DOHH2 (cell line): Measurements from ENCODE around the gene SENP5.

Source experiments
- H3F3A ChIP-seq: fragments of 200-600 bp; sonication (generic), shearing (Covaris generic); 2 replicates; pipeline ENCODE4 v1.6.0; 2016; ENCODE audit warnings: antibody characterized with exemption, mild to moderate bottlenecking; ENCODE audit not compliant: control insufficient read depth, insufficient read depth
- H3K27ac ChIP-seq: fragments of 200-600 bp; sonication (generic); 2 replicates; pipeline ENCODE4 v1.5.1; 2014; ENCODE audit warnings: low read depth, mild to moderate bottlenecking, low read length, moderate library complexity
- H3K27me3 ChIP-seq: fragments of 200-600 bp; sonication (generic); 2 replicates; pipeline ENCODE4 v1.6.1; 2014; ENCODE audit warnings: mild to moderate bottlenecking, low read length, mixed read lengths; ENCODE audit not compliant: control insufficient read depth
- H3K36me3 ChIP-seq: fragments of 200-600 bp; sonication (generic); 2 replicates; pipeline ENCODE4 v1.6.1; 2014; ENCODE audit warnings: mild to moderate bottlenecking, low read length, moderate library complexity, mixed read lengths; ENCODE audit not compliant: control insufficient read depth
- H3K4me1 ChIP-seq: fragments of 200-600 bp; sonication (generic); 2 replicates; pipeline ENCODE4 v1.6.1; 2014; ENCODE audit warnings: mild to moderate bottlenecking, low read length, mixed read lengths; ENCODE audit not compliant: control insufficient read depth
- H3K4me2 ChIP-seq: fragments of 200-600 bp; sonication (generic); 2 replicates; pipeline ENCODE4 v1.6.0; 2014; ENCODE audit warnings: mild to moderate bottlenecking, low read length, moderate library complexity
- H3K4me3 ChIP-seq: fragments of 200-600 bp; sonication (generic); 2 replicates; pipeline ENCODE4 v1.5.1; 2014; ENCODE audit warnings: mild to moderate bottlenecking, low read length, mixed read lengths
- H3K79me2 ChIP-seq: fragments of 200-600 bp; sonication (generic); 2 replicates; pipeline ENCODE4 v1.6.1; 2014; ENCODE audit warnings: mild to moderate bottlenecking, low read length, mixed read lengths; ENCODE audit not compliant: control insufficient read depth
- H3K9me2 ChIP-seq: fragments of 200-600 bp; sonication (generic); replicated peaks from 2 replicates; pipeline ENCODE4 v1.6.1; 2014; ENCODE audit warnings: mild to moderate bottlenecking, low read length, mixed read lengths; ENCODE audit not compliant: control insufficient read depth
- H3K9me3 ChIP-seq: fragments of 200-600 bp; sonication (generic); 2 replicates; pipeline ENCODE4 v1.6.1; 2014; ENCODE audit warnings: antibody characterized with exemption, low read length, mixed read lengths; ENCODE audit not compliant: control insufficient read depth, insufficient read depth
- H4K20me1 ChIP-seq: fragments of 200-600 bp; sonication (generic); 2 replicates; pipeline ENCODE4 v1.6.0; 2014; ENCODE audit warnings: low read depth, mild to moderate bottlenecking, antibody characterized with exemption, low read length, moderate library complexity; ENCODE audit not compliant: control insufficient read depth, insufficient read depth
- EZH2phosphoT487 ChIP-seq: fragments of 200-600 bp; sonication (generic); IDR thresholded peaks from 2 replicates; pipeline ENCODE4 v1.6.1; 2017; ENCODE audit warnings: borderline replicate concordance, mild to moderate bottlenecking, antibody characterized with exemption, low read length, moderate library complexity, mixed read lengths
- TF ChIP-seq, protein P1 (sequence below): fragments of 200-600 bp; sonication (generic); IDR thresholded peaks from one replicate; pipeline ENCODE4 v1.5.1; 2014; ENCODE audit warnings: antibody characterized with exemption, mild to moderate bottlenecking, low read depth, low read length; ENCODE audit not compliant: poor library complexity, severe bottlenecking

The SENP5 gene

GRCh38 chr3:196967412-196968232, 99.9 kb downstream of the SENP5 start:
- no peaks in the 10 kb centered on the region for H3K9me2 ChIP-seq
- peaks cover 17% of the 10 kb centered on the region for H3K4me1 ChIP-seq
- no peaks in the 10 kb centered on the region for H3F3A ChIP-seq
- peak overlapping the region; percentile 77 for H3K4me2 ChIP-seq
- H3K36me3 ChIP-seq = no peaks in the 10 kb centered on the region
- no peak overlapping the region for H3K27ac ChIP-seq
- no peaks in the 10 kb centered on the region for H3K9me3 ChIP-seq
- no peaks in the 10 kb centered on the region for H3K79me2 ChIP-seq
- TF ChIP-seq, protein P1, sequence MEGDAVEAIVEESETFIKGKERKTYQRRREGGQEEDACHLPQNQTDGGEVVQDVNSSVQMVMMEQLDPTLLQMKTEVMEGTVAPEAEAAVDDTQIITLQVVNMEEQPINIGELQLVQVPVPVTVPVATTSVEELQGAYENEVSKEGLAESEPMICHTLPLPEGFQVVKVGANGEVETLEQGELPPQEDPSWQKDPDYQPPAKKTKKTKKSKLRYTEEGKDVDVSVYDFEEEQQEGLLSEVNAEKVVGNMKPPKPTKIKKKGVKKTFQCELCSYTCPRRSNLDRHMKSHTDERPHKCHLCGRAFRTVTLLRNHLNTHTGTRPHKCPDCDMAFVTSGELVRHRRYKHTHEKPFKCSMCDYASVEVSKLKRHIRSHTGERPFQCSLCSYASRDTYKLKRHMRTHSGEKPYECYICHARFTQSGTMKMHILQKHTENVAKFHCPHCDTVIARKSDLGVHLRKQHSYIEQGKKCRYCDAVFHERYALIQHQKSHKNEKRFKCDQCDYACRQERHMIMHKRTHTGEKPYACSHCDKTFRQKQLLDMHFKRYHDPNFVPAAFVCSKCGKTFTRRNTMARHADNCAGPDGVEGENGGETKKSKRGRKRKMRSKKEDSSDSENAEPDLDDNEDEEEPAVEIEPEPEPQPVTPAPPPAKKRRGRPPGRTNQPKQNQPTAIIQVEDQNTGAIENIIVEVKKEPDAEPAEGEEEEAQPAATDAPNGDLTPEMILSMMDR = no peak
- TF ChIP-seq EZH2phosphoT487 = no peak
- H3K27me3 ChIP-seq = peaks cover 23% of the 10 kb centered on the region
- H4K20me1 ChIP-seq = no peaks in the 10 kb centered on the region
- peak overlapping the region; percentile 67 for H3K4me3 ChIP-seq

DNA sequence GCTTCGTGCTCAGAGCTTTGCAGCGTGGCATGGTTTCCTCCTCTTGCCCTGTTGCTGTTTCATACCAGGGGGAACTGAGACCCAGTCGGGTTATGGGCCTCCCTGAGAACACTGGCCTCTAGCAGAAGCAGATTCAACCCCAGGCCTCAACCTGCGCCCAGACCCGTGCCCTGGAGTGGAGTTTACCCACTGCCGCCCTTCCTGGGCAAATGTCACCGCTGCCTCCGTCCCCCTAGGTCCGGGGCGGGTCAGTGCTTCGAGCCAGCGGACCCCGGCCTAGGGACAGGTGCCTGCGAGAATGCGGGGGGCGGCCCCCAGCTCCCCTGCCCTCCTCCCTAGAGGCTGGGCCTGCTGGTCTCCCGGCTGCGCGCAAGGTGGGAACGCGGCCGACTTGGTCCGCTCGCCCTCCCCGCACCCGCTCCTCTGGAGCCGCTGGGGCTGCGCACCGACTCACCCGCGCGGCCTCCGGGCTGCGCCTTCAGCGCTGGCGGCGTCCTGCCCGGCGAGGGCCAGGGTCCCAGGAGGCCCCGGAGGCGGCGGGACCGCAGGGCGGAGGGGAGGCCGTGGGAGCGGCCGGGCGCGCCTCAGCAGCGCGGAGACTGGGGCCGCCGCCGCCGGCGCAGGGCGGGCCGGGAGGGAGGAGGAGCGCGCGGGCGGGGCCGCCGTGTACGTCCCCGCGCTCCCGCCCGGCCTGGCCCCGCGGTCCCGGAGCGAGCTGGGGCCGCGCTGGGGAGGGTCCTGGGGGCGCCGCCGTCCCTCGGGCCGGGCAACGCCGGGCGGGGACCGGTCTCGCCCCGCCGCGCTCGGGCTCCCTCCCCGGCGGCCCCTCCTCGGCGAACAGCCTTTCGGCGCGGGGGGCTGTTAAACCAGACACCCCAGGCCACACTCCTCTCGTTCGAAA, 100.8 kb downstream of the SENP5 start, which contains the start of gene PIGZ:
PIGZ (minus strand) TSS at position 601 of the 901 bp plus-strand sequence. CDS start 16,802 bp downstream, outside the sequence.
- no peaks in the 10 kb centered on the region for H3K79me2 ChIP-seq
- peak within 1 kb of the TSS; percentile 97 for H3K4me3 ChIP-seq
- H4K20me1 ChIP-seq = no peaks in the 10 kb centered on the region
- peak within 1 kb of the TSS; percentile 99 for H3K4me2 ChIP-seq
- no peak within 1 kb of the TSS for H3K27ac ChIP-seq
- no peaks in the 10 kb centered on the region for H3K36me3 ChIP-seq
- H3K9me3 ChIP-seq = no peaks in the 10 kb centered on the region
- no peaks in the 10 kb centered on the region for H3F3A ChIP-seq
- peaks cover 9% of the 10 kb centered on the region for H3K4me1 ChIP-seq
- peaks cover 23% of the 10 kb centered on the region for H3K27me3 ChIP-seq
- H3K9me2 ChIP-seq = no peaks in the 10 kb centered on the region
- TF ChIP-seq EZH2phosphoT487 = no peak
- TF ChIP-seq, protein P1 = no peak

- no peaks in the 10 kb centered on the region for H3K36me3 ChIP-seq
- TF ChIP-seq, protein P1 = no peak
- TF ChIP-seq EZH2phosphoT487 = 0 out of 2 replicates have a peak, but pooled peaks have one; percentile 32
- H3K4me3 ChIP-seq = peak overlapping the region; percentile 97
- peak overlapping the region; percentile 99 for H3K4me2 ChIP-seq
- H3K9me3 ChIP-seq = no peaks in the 10 kb centered on the region
- no peaks in the 10 kb centered on the region for H4K20me1 ChIP-seq
- H3K79me2 ChIP-seq = no peaks in the 10 kb centered on the region
- peaks cover 23% of the 10 kb centered on the region for H3K27me3 ChIP-seq
- no peaks in the 10 kb centered on the region for H3K9me2 ChIP-seq
- no peaks in the 10 kb centered on the region for H3F3A ChIP-seq
- H3K27ac ChIP-seq = no peak overlapping the region
- H3K4me1 ChIP-seq = peaks cover 9% of the 10 kb centered on the region
Observed at GRCh38 chr3:196969134-196969659, 101.5 kb downstream of the SENP5 start.
